Panc1 (cell line): ENCODE measurements around the gene FBXW12. TPM values are rescaled to one million over a fixed set of nuclear protein-coding genes. Genes with fewer than 3 reads are reported as not detected.

Source experiments
- ATAC-seq: fragments of 200-7000 bp; cut with Tn5 transposase; 2 replicates; pipeline ENCODE4 v1.9.1; 2020; ENCODE audit warnings: mild to moderate bottlenecking, moderate library complexity
- BruUV-seq: library from RNA; stranded (reverse); fragments of 400-500 nt; replicated peaks from 2 replicates; lab custom pipeline; 2021; lab: Mats Ljungman, UMichigan
- CTCF ChIA-PET: fragments of 300-600 bp; sonication (Branson Sonifier 250); formaldehyde crosslinking; loops from one replicate; lab custom pipeline; 2022; ENCODE audit warnings: antibody characterized with exemption; lab: Charles Lee
- POLR2A ChIA-PET: fragments of 300-600 bp; sonication (Branson Sonifier 250); formaldehyde crosslinking; loops from one replicate; lab custom pipeline; 2022; ENCODE audit warnings: antibody characterized with exemption; lab: Charles Lee
- DNase-seq: peaks from one replicate; pipeline ENCODE4 v3.0.0-alpha.2; 2010; ENCODE audit warnings: low read depth, low spot score
- H3K27ac ChIP-seq: 2 replicates; pipeline ENCODE4 v1.5.1; 2011; ENCODE audit warnings: mild to moderate bottlenecking, low read length, inconsistent platforms
- H3K27me3 ChIP-seq: fragments of 200-500 bp; sonication (Bioruptor generic); 2 replicates; pipeline ENCODE4 v1.6.0; 2014; ENCODE audit warnings: low read length, inconsistent platforms; ENCODE audit not compliant: control insufficient read depth, insufficient read depth
- H3K36me3 ChIP-seq: fragments of 200-500 bp; sonication (Bioruptor generic); 2 replicates; pipeline ENCODE4 v1.5.1; 2014; ENCODE audit warnings: inconsistent platforms, mild to moderate bottlenecking, low read length, moderate library complexity; ENCODE audit not compliant: control insufficient read depth, insufficient read depth
- H3K4me1 ChIP-seq: 2 replicates; pipeline ENCODE4 v1.5.1; 2011; ENCODE audit warnings: inconsistent platforms, mild to moderate bottlenecking, low read length, moderate library complexity; ENCODE audit not compliant: control insufficient read depth, insufficient read depth
- H3K4me3 ChIP-seq, 2 experiments: 2 replicates each; pipeline ENCODE4 v1.5.1; 2011 to 2012; ENCODE audit warnings: low read depth in 2 of 2, low read length in 2 of 2, mild to moderate bottlenecking in 2 of 2, inconsistent platforms in 1 of 2, moderate library complexity in 1 of 2
- H3K9me3 ChIP-seq: fragments of 200-500 bp; sonication (Bioruptor generic); 2 replicates; pipeline ENCODE4 v1.5.1; 2014; ENCODE audit warnings: low read depth, mild to moderate bottlenecking, inconsistent platforms, low read length, moderate library complexity; ENCODE audit not compliant: control insufficient read depth, insufficient read depth
- CTCF ChIP-seq: fragments of 450-650 bp; IDR thresholded peaks from 2 replicates; pipeline ENCODE4 v1.5.1; 2017; ENCODE audit warnings: mild to moderate bottlenecking
- REST ChIP-seq, 2 experiments: IDR thresholded peaks; 2 replicates each; pipeline ENCODE4 v1.6.1; 2011 to 2012; ENCODE audit warnings: low read depth in 2 of 2, control low read depth in 1 of 2, low read length in 1 of 2, mild to moderate bottlenecking in 1 of 2, moderate library complexity in 1 of 2; ENCODE audit not compliant: insufficient read depth in 1 of 2
- SIN3A ChIP-seq: IDR thresholded peaks from 2 replicates; pipeline ENCODE4 v1.6.1; 2012; ENCODE audit warnings: low read depth, mild to moderate bottlenecking, low read length, moderate library complexity, borderline replicate concordance; ENCODE audit not compliant: insufficient read depth
- TCF7L2 ChIP-seq: IDR thresholded peaks from 2 replicates; pipeline ENCODE4 v1.6.1; 2011; ENCODE audit warnings: mild to moderate bottlenecking, low read depth, low read length, inconsistent platforms
- in situ Hi-C: cut with HindIII; loops from 2 replicates; pipeline ENCODE4 v1.10.0; 2016; ENCODE audit warnings: low sequenced_read_pairs, low pct_unique_long_range_greater_than_20kb
- intact Hi-C: fragments of 100-400 bp; cut with micrococcal nuclease; formaldehyde crosslinking; loops from one replicate; pipeline ENCODE4 v1.10.0; 2022; ENCODE audit not compliant: unreplicated experiment
- total RNA-seq: library from RNA; stranded (reverse); gene quantifications from one replicate; pipeline ENCODE4 v1.2.1, GENCODE V29; 2021; ENCODE audit not compliant: unreplicated experiment

Gene FBXW12
- total RNA-seq, 1 experiment from 2014 or later: not detected

GRCh38 chr3:48413611-48414010 is 41.6 kb downstream of the FBXW12 start:
- Histone ChIP-seq H3K9me3 (no peaks in the 10 kb centered on the region), H3K36me3 (no peaks in the 10 kb centered on the region), H3K4me1 (no peaks in the 10 kb centered on the region), H3K4me3 (no peak overlapping the region), H3K27ac (no peak overlapping the region), H3K27me3 (no peaks in the 10 kb centered on the region)
- ATAC-seq: no peak
- no peak for TF ChIP-seq REST (IDR thresholded peaks at IDR 0.05; ENCODE audit: insufficient read depth in 1 of 2, low read depth in 2 of 2, low read length in 1 of 2)
- intact Hi-C loops: no loop called here
- ChIA-PET CTCF (interaction anchor here (0.7 kb wide), 1 partner anchor 13 kb away, joined by 3 read pairs; no protein-coding TSS in a partner anchor), POLR2A (no interaction called here)
- no TSS peak for BruUV-seq
- in situ Hi-C loops: no loop called here
- no peak for DNase-seq

GRCh38 chr3:48414376-48415250 is 42.6 kb downstream of the FBXW12 start:
- in situ Hi-C loops: no loop called here
- Histone ChIP-seq H3K36me3 (no peaks in the 10 kb centered on the region), H3K27me3 (no peaks in the 10 kb centered on the region), H3K9me3 (no peaks in the 10 kb centered on the region), H3K4me3 (no peak overlapping the region), H3K4me1 (no peaks in the 10 kb centered on the region), H3K27ac (no peak overlapping the region)
- intact Hi-C loops: no loop called here
- ChIA-PET CTCF (interaction anchor here (0.6 to 0.7 kb wide), 2 partner anchors 14 to 59 kb away, joined by 3 read pairs; no protein-coding TSS in a partner anchor), POLR2A (no interaction called here)
- no TSS peak for BruUV-seq
- DNase-seq (no peak), ATAC-seq (no peak)
- TF ChIP-seq REST (IDR thresholded peaks at IDR 0.05; ENCODE audit: insufficient read depth in 1 of 2, low read depth in 2 of 2, low read length in 1 of 2) (no peak), SIN3A (no peak), CTCF (no peak), TCF7L2 (no peak)
